ENCODE results near the gene NXN. TPM values are rescaled to one million over a fixed set of nuclear protein-coding genes. Genes with fewer than 3 reads are reported as not detected.
A peak's percentile ranks its signal among the peaks of the same experiment; 100 is the strongest.
"Not testable (repeated sequence)": the region's sequence is repeated elsewhere in the genome, so short reads cannot be mapped to it uniquely, and the experiment has no call there.

NXN gene
- total RNA-seq, 2 donors from 2014 or later, result 13.9 to 18.9 TPM

- Histone ChIP-seq H3K4me3 (no peak overlapping the region), H3K4me1 (ENCODE audit: control insufficient read depth in 1 of 2, low read depth in 2 of 2) (peaks cover 0 to 9% of the 10 kb centered on the region in 2 donors), H3K9me3 (no peaks in the 10 kb centered on the region), H3K27me3 (replicated peaks; ENCODE audit: insufficient read depth) (no peaks in the 10 kb centered on the region), H3K27ac (no peak overlapping the region), H3K36me3 (no peaks in the 10 kb centered on the region)
- DNase-seq (ENCODE audit: low spot score) (no peak), ATAC-seq (ENCODE audit: insufficient number of reproducible peaks, low FRiP score, low read depth) (no peak)
- no peak for TF ChIP-seq CTCF (IDR thresholded peaks at IDR 0.05)
Measured at GRCh38 chr17:958712-959451, 20.7 kb downstream of the NXN start.

- DNase-seq (ENCODE audit: low spot score), result no peak
- Histone ChIP-seq H3K36me3 (no peaks in the 10 kb centered on the region), H3K4me3 (no peak overlapping the region), H3K4me1 (ENCODE audit: control insufficient read depth in 1 of 2, low read depth in 2 of 2) (peaks cover 0 to 9% of the 10 kb centered on the region in 2 donors), H3K27ac (no peak overlapping the region), H3K27me3 (replicated peaks; ENCODE audit: insufficient read depth) (no peaks in the 10 kb centered on the region), H3K9me3 (no peaks in the 10 kb centered on the region)
- ATAC-seq (ENCODE audit: insufficient number of reproducible peaks, low FRiP score, low read depth), result no peak
- TF ChIP-seq CTCF (IDR thresholded peaks at IDR 0.05), result no peak
Measured at GRCh38 chr17:957856-958421, 21.6 kb downstream of the NXN start.

GRCh38 chr17:956905-957304 lies 22.7 kb downstream of the NXN start:
- H3K4me3 ChIP-seq, result no peak overlapping the region
- H3K36me3 ChIP-seq, result no peaks in the 10 kb centered on the region
- H3K9me3 ChIP-seq, result no peaks in the 10 kb centered on the region
- DNase-seq (ENCODE audit: low spot score) (no peak), ATAC-seq (ENCODE audit: insufficient number of reproducible peaks, low FRiP score, low read depth) (no peak)
- TF ChIP-seq CTCF (IDR thresholded peaks at IDR 0.05), result no peak
- H3K4me1 ChIP-seq (ENCODE audit: control insufficient read depth in 1 of 2, low read depth in 2 of 2), result peaks cover 0 to 10% of the 10 kb centered on the region in 2 donors
- H3K27me3 ChIP-seq (replicated peaks; ENCODE audit: insufficient read depth), result no peaks in the 10 kb centered on the region
- H3K27ac ChIP-seq, result no peak overlapping the region

- H3K27ac ChIP-seq, result peak overlapping the region; percentile 43 to 59
- peaks cover 0 to 31% of the 10 kb centered on the region in 2 donors for H3K4me1 ChIP-seq (ENCODE audit: control insufficient read depth in 1 of 2, low read depth in 2 of 2)
- no peak overlapping the region for H3K4me3 ChIP-seq
- no peak for TF ChIP-seq CTCF (IDR thresholded peaks at IDR 0.05)
- no peaks in the 10 kb centered on the region for H3K36me3 ChIP-seq
- H3K27me3 ChIP-seq (replicated peaks; ENCODE audit: insufficient read depth), result no peaks in the 10 kb centered on the region
- DNase-seq (ENCODE audit: low spot score), result no peak
- ATAC-seq (ENCODE audit: insufficient number of reproducible peaks, low FRiP score, low read depth), result no peak
- no peaks in the 10 kb centered on the region for H3K9me3 ChIP-seq
Measured at GRCh38 chr17:954431-955164, 25.0 kb downstream of the NXN start.

GRCh38 chr17:953767-954166 lies 25.8 kb downstream of the NXN start:
- Histone ChIP-seq H3K36me3 (no peaks in the 10 kb centered on the region), H3K4me1 (ENCODE audit: control insufficient read depth in 1 of 2, low read depth in 2 of 2) (peaks cover 0 to 31% of the 10 kb centered on the region in 2 donors), H3K4me3 (no peak overlapping the region), H3K9me3 (no peaks in the 10 kb centered on the region), H3K27ac (peak overlapping the region in 1 of 2 donors; percentile 1), H3K27me3 (replicated peaks; ENCODE audit: insufficient read depth) (no peaks in the 10 kb centered on the region)
- DNase-seq (ENCODE audit: low spot score) (no peak), ATAC-seq (ENCODE audit: insufficient number of reproducible peaks, low FRiP score, low read depth) (no peak)
- no peak for TF ChIP-seq CTCF (IDR thresholded peaks at IDR 0.05)

- not testable (repeated sequence) for H3K27ac ChIP-seq; H3K36me3 ChIP-seq; H3K4me3 ChIP-seq; H3K27me3 ChIP-seq (replicated peaks; ENCODE audit: insufficient read depth); ATAC-seq (ENCODE audit: insufficient number of reproducible peaks, low FRiP score, low read depth); H3K9me3 ChIP-seq; DNase-seq (ENCODE audit: low spot score)
- peaks cover 0 to 31% of the 10 kb centered on the region in 2 donors for H3K4me1 ChIP-seq (ENCODE audit: control insufficient read depth in 1 of 2, low read depth in 2 of 2)
Measured at GRCh38 chr17:952592-952991, 27.0 kb downstream of the NXN start.

Data from thoracic aorta (tissue), 2 donors.